Smooth muscle cell (in vitro differentiated cells): Measurements from ENCODE around the gene TMEM229B. TPM values are rescaled to one million over a fixed set of nuclear protein-coding genes. Genes with fewer than 3 reads are reported as not detected.

Experiments
- DNase-seq: peaks from one replicate; lab custom pipeline; 2025; ENCODE audit not compliant: unreplicated experiment; lab: John Stamatoyannopoulos, UW
- H2AFZ ChIP-seq: fragments of 200-600 bp; sonication (generic); 2 replicates; pipeline ENCODE4 v1.6.0; 2016; ENCODE audit warnings: antibody characterized with exemption, low read depth, mild to moderate bottlenecking
- H3F3A ChIP-seq: fragments of 200-600 bp; sonication (generic); 2 replicates; pipeline ENCODE4 v1.6.0; 2017; ENCODE audit warnings: antibody characterized with exemption, low read depth
- H3K27ac ChIP-seq: fragments of 200-600 bp; sonication (generic); 2 replicates; pipeline ENCODE4 v1.5.1; 2016; ENCODE audit warnings: low read depth, mild to moderate bottlenecking
- H3K27me3 ChIP-seq: fragments of 200-600 bp; sonication (generic); 2 replicates; pipeline ENCODE4 v1.6.1; 2016; ENCODE audit warnings: low read depth, mild to moderate bottlenecking
- H3K36me3 ChIP-seq: fragments of 200-600 bp; sonication (generic); 2 replicates; pipeline ENCODE4 v1.5.1; 2016; ENCODE audit warnings: low read depth
- H3K4me1 ChIP-seq: fragments of 200-600 bp; sonication (generic); 2 replicates; pipeline ENCODE4 v1.5.1; 2016; ENCODE audit warnings: low read depth
- H3K4me2 ChIP-seq: fragments of 200-600 bp; sonication (generic); 2 replicates; pipeline ENCODE4 v1.6.0; 2016; ENCODE audit warnings: mild to moderate bottlenecking
- H3K4me3 ChIP-seq: fragments of 200-600 bp; sonication (generic); 2 replicates; pipeline ENCODE4 v1.5.1; 2016; ENCODE audit warnings: mild to moderate bottlenecking
- H3K79me2 ChIP-seq: fragments of 200-600 bp; sonication (generic); 2 replicates; pipeline ENCODE4 v1.6.0; 2016; ENCODE audit warnings: low read depth, mild to moderate bottlenecking
- H3K9ac ChIP-seq: fragments of 200-600 bp; sonication (generic); 2 replicates; pipeline ENCODE4 v1.6.0; 2016; ENCODE audit warnings: low read depth
- H3K9me3 ChIP-seq: fragments of 200-600 bp; sonication (generic); replicated peaks from 2 replicates; pipeline ENCODE4 v1.5.1; 2016; ENCODE audit warnings: low read depth
- H4K20me1 ChIP-seq: fragments of 200-600 bp; sonication (generic); 2 replicates; pipeline ENCODE4 v1.6.0; 2016; ENCODE audit warnings: low read depth
- CTCF ChIP-seq: fragments of 200-600 bp; sonication (generic); IDR thresholded peaks from 2 replicates; pipeline ENCODE4 v1.5.1; 2017; ENCODE audit warnings: borderline replicate concordance, mild to moderate bottlenecking, antibody characterized with exemption; ENCODE audit not compliant: insufficient read depth, poor library complexity, severe bottlenecking
- WGBS: methylation state at CpG from one replicate; pipeline ENCODE4 v1.1.7; 2016; ENCODE audit warnings: low lambda C conversion rate; 5-methylcytosine and 5-hydroxymethylcytosine counted together
- polyA plus RNA-seq: library from polyadenylated mRNA; unstranded; fragments of >200 nt; fragmentation: Nextera tagmentation; extraction: Ambion mirVana; gene quantifications from 2 replicates; pipeline ENCODE4 v1.2.1, GENCODE V29; 2016
- total RNA-seq: library from RNA; depleted of rRNA; stranded (reverse); fragments of >200 nt; gene quantifications from 2 replicates; pipeline ENCODE4 v1.2.3, GENCODE V29; 2014

Gene TMEM229B
- total and polyA plus RNA-seq, 2 experiments from 2014 or later, result 0.22 to 0.49 TPM

GRCh38 chr14:67485501-67486095, 2.9 kb downstream of the TMEM229B start:
- H3K79me2 ChIP-seq, result no peaks in the 10 kb centered on the region
- H3K9ac ChIP-seq, result no peak overlapping the region
- H3K27ac ChIP-seq, result no peak overlapping the region
- H3K27me3 ChIP-seq, result no peaks in the 10 kb centered on the region
- no peaks in the 10 kb centered on the region for H3F3A ChIP-seq
- H3K9me3 ChIP-seq, result no peaks in the 10 kb centered on the region
- no peak overlapping the region for H3K4me3 ChIP-seq
- H2AFZ ChIP-seq, result peak overlapping the region; percentile 65
- H3K4me2 ChIP-seq, result no peak overlapping the region
- DNase-seq, result peak; percentile 10
- no peaks in the 10 kb centered on the region for H3K4me1 ChIP-seq
- no peak for TF ChIP-seq CTCF
- WGBS, result 50% methylated on average over 4 of the region's 4 CpGs
- no peaks in the 10 kb centered on the region for H3K36me3 ChIP-seq
- H4K20me1 ChIP-seq, result no peaks in the 10 kb centered on the region

GRCh38 chr14:67483579-67484285, 4.8 kb downstream of the TMEM229B start:
- Histone ChIP-seq H3K27ac (no peak overlapping the region), H3K9ac (no peak overlapping the region), H3K36me3 (no peaks in the 10 kb centered on the region), H3K4me2 (no peak overlapping the region), H2AFZ (no peak overlapping the region), H4K20me1 (no peaks in the 10 kb centered on the region), H3K27me3 (no peaks in the 10 kb centered on the region), H3F3A (no peaks in the 10 kb centered on the region), H3K4me1 (no peaks in the 10 kb centered on the region), H3K4me3 (no peak overlapping the region), H3K9me3 (no peaks in the 10 kb centered on the region), H3K79me2 (no peaks in the 10 kb centered on the region)
- WGBS, result 91% methylated on average over 8 of the region's 8 CpGs
- DNase-seq, result no peak
- no peak for TF ChIP-seq CTCF

GRCh38 chr14:67482231-67483164, 6.0 kb downstream of the TMEM229B start:
- Histone ChIP-seq H3K4me2 (no peak overlapping the region), H3K4me1 (no peaks in the 10 kb centered on the region), H3K4me3 (no peak overlapping the region), H3F3A (no peaks in the 10 kb centered on the region), H4K20me1 (no peaks in the 10 kb centered on the region), H3K9ac (no peak overlapping the region), H3K27me3 (no peaks in the 10 kb centered on the region), H3K36me3 (no peaks in the 10 kb centered on the region), H3K27ac (no peak overlapping the region), H3K79me2 (no peaks in the 10 kb centered on the region), H2AFZ (no peak overlapping the region), H3K9me3 (no peaks in the 10 kb centered on the region)
- WGBS, result 99% methylated on average over 8 of the region's 8 CpGs
- no peak for TF ChIP-seq CTCF
- DNase-seq, result no peak
